H1 (cell line): Measurements from ENCODE around the gene SEMA3D. TPM values are rescaled to one million over a fixed set of nuclear protein-coding genes. Genes with fewer than 3 reads are reported as not detected.

ENCODE experiments used
- polyA plus RNA-seq, 7 experiments: library from polyadenylated mRNA; depleted of rRNA in 3 of 7; stranded (reverse) in 5 of 7; unstranded in 2 of 7; fragments of >200 nt in 5 of 7; fragments of 200-250 nt in 2 of 7; gene quantifications; 1 replicate in 5 of 7; 2 replicates in 1 of 7; 4 replicates in 1 of 7; pipeline versions ENCODE4 v1.2.1 to v1.2.3, GENCODE V29; 2011 to 2013; ENCODE audit warnings: missing spikeins in 2 of 7, mixed read lengths in 2 of 7
- total RNA-seq: library from RNA; stranded (reverse); fragmentation: NEBNext Ultra II Directional; extraction: Animal tissue kit (Norgen Biotek cat#: 25700); gene quantifications from 2 replicates; pipeline ENCODE4 v1.2.1, GENCODE V29; 2021
- TF ChIP-seq, protein P1 (sequence below): fragments of 300-600 bp; sonication (generic); IDR thresholded peaks from 2 replicates; pipeline ENCODE4 v1.7.1; 2012; ENCODE audit warnings: low read length, moderate library complexity, mild to moderate bottlenecking, inconsistent platforms; ENCODE audit not compliant: insufficient replicate concordance

The SEMA3D gene
- total and polyA plus RNA-seq, 2 of the 8 experiments (the other 6 are each of a cell fraction or from before 2014, with no cell fraction given), result 1.6 to 3.5 TPM

- TF ChIP-seq, protein P1, sequence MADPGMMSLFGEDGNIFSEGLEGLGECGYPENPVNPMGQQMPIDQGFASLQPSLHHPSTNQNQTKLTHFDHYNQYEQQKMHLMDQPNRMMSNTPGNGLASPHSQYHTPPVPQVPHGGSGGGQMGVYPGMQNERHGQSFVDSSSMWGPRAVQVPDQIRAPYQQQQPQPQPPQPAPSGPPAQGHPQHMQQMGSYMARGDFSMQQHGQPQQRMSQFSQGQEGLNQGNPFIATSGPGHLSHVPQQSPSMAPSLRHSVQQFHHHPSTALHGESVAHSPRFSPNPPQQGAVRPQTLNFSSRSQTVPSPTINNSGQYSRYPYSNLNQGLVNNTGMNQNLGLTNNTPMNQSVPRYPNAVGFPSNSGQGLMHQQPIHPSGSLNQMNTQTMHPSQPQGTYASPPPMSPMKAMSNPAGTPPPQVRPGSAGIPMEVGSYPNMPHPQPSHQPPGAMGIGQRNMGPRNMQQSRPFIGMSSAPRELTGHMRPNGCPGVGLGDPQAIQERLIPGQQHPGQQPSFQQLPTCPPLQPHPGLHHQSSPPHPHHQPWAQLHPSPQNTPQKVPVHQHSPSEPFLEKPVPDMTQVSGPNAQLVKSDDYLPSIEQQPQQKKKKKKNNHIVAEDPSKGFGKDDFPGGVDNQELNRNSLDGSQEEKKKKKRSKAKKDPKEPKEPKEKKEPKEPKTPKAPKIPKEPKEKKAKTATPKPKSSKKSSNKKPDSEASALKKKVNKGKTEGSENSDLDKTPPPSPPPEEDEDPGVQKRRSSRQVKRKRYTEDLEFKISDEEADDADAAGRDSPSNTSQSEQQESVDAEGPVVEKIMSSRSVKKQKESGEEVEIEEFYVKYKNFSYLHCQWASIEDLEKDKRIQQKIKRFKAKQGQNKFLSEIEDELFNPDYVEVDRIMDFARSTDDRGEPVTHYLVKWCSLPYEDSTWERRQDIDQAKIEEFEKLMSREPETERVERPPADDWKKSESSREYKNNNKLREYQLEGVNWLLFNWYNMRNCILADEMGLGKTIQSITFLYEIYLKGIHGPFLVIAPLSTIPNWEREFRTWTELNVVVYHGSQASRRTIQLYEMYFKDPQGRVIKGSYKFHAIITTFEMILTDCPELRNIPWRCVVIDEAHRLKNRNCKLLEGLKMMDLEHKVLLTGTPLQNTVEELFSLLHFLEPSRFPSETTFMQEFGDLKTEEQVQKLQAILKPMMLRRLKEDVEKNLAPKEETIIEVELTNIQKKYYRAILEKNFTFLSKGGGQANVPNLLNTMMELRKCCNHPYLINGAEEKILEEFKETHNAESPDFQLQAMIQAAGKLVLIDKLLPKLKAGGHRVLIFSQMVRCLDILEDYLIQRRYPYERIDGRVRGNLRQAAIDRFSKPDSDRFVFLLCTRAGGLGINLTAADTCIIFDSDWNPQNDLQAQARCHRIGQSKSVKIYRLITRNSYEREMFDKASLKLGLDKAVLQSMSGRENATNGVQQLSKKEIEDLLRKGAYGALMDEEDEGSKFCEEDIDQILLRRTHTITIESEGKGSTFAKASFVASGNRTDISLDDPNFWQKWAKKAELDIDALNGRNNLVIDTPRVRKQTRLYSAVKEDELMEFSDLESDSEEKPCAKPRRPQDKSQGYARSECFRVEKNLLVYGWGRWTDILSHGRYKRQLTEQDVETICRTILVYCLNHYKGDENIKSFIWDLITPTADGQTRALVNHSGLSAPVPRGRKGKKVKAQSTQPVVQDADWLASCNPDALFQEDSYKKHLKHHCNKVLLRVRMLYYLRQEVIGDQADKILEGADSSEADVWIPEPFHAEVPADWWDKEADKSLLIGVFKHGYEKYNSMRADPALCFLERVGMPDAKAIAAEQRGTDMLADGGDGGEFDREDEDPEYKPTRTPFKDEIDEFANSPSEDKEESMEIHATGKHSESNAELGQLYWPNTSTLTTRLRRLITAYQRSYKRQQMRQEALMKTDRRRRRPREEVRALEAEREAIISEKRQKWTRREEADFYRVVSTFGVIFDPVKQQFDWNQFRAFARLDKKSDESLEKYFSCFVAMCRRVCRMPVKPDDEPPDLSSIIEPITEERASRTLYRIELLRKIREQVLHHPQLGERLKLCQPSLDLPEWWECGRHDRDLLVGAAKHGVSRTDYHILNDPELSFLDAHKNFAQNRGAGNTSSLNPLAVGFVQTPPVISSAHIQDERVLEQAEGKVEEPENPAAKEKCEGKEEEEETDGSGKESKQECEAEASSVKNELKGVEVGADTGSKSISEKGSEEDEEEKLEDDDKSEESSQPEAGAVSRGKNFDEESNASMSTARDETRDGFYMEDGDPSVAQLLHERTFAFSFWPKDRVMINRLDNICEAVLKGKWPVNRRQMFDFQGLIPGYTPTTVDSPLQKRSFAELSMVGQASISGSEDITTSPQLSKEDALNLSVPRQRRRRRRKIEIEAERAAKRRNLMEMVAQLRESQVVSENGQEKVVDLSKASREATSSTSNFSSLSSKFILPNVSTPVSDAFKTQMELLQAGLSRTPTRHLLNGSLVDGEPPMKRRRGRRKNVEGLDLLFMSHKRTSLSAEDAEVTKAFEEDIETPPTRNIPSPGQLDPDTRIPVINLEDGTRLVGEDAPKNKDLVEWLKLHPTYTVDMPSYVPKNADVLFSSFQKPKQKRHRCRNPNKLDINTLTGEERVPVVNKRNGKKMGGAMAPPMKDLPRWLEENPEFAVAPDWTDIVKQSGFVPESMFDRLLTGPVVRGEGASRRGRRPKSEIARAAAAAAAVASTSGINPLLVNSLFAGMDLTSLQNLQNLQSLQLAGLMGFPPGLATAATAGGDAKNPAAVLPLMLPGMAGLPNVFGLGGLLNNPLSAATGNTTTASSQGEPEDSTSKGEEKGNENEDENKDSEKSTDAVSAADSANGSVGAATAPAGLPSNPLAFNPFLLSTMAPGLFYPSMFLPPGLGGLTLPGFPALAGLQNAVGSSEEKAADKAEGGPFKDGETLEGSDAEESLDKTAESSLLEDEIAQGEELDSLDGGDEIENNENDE, result no peak
Measured at GRCh38 chr7:85159003-85159402, 27.9 kb downstream of the SEMA3D start (continued).
